ENCODE measurements around the gene POLR1A. TPM values are rescaled to one million over a fixed set of nuclear protein-coding genes. Genes with fewer than 3 reads are reported as not detected.

Gene POLR1A
- total RNA-seq, result 31.1 and 36.8 TPM in 2 replicates

DNA sequence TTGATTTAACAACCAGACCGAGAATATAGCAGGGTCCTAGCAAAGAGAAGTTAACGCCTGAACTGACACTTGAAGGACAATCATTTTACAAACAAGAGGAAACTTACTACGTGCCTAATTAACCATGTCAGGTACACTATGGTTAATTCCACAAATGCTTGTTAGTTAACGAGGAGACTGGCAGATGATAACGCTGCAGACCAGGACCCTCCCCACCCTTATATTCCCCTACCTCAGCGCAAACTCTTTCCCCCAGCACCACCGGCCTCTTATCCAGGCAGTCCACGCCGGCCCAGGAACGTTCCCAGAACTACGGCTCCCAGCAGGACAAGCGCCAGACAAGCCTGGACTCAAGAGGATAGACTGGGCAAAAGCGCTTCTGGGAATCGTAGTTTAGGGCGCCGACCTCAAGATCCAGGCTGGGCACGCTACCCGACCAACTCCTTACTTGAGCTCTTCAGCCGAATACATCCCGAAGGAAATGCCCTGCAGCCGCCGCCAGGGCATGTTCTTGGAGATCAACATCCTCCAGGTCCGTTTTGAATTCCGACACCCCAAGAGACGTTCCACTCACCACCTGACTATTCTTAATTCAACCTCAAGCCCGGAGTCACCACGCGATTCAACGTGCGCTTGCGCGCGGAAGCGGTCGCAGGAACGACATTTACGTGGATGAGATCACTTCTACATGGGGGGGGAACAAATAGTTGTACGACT, at the start of gene POLR1A:
POLR1A (minus strand) TSS at position 635 of the 717 bp plus-strand sequence; CDS start at position 525, 110 bp downstream.

DNA sequence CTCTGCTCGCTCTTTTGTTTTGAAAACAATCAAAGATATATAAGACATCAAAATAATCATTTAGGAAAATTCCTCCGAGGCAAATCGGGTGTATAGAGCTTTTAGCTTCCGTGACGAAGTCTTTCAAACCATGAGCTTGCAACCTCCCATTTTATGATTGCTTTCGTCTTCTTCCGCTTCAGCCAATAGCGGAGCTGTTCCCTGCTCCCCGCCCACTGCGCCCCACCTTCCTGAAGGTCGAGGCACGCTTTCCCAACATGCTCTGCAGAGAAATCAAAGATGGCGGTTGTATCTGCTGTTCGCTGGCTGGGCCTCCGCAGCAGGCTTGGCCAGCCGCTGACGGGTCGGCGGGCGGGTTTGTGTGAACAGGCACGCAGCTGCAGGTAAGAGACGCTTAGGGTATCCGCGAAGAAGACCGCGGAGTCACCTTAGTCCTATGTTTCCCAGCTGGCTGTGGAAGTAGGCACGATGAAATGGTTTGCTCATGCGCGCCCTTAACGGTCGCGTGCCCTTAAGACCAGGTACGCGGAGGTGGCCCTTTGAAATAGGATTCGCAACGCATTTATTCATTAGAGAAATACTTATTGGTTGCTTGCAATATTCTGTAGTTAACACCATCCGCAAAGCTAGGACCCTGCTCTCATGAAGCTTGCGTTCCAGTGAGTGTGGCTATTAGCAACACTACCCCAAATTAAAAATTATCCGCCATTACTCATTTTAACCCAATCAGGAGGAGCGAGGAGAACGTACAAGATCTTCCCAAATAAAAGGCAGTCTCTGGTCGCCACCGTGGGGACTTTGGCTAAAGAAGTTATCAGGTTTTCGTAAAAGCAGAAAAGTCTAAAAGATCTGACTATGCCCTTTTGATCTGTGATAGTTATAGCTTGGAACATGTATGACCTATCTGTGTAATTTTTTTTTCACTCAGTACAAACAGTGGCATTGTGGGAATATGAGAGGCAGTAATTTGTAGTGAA, 571 bp upstream of the POLR1A start, which contains the start of gene PTCD3:
PTCD3 (plus strand) TSS at position 267 of the 977 bp plus-strand sequence; CDS start at position 280, 13 bp downstream.

Small RNAs within 50 kb of the gene (small RNA-seq; reads per million reads assigned to genes)
- 20.8 reads per million, percentile 95 among the genes with 10 or more reads in this experiment for gene SNORD94

Other genes with a start within 250 kb of the POLR1A start
- 9.4 and 21.4 TPM in 2 replicates for gene ST3GAL5, start 216.9 kb downstream of the POLR1A start, total RNA-seq
- gene PTCD3, start 349 bp upstream of the POLR1A start, total RNA-seq, result 76.4 and 78.0 TPM in 2 replicates
- gene IMMT, start 89.6 kb upstream of the POLR1A start, total RNA-seq, result 57.9 and 65.2 TPM in 2 replicates
- 29.1 and 35.0 TPM in 2 replicates for gene MRPL35, start 93.6 kb upstream of the POLR1A start, total RNA-seq
- gene REEP1, start 231.7 kb upstream of the POLR1A start, total RNA-seq, result 0.43 and 0.52 TPM in 2 replicates